ENCODE data around the gene GTPBP4. TPM values are rescaled to one million over a fixed set of nuclear protein-coding genes. Genes with fewer than 3 reads are reported as not detected.
"Not testable (repeated sequence)": the region's sequence is repeated elsewhere in the genome, so short reads cannot be mapped to it uniquely, and the experiment has no call there.

The GTPBP4 gene
- total RNA-seq, 1 donor from 2014 or later = 135 TPM

- DNase-seq (ENCODE audit: low spot score) = no peak
- Mint-ChIP-seq H3K36me3 (ENCODE audit: low read depth) (peaks cover 92% of the 10 kb centered on the region), H3K27me3 (ENCODE audit: low read depth) (no peaks in the 10 kb centered on the region), H3K9me3 (peaks cover 19% of the 10 kb centered on the region), H3K4me3 (ENCODE audit: low read depth) (no peak overlapping the region), H3K4me1 (ENCODE audit: low read depth) (peaks cover 7% of the 10 kb centered on the region), H3K27ac (peak overlapping the region; percentile 56)
- intact Hi-C loops (cut with micrococcal nuclease) = no loop called here
These were observed 15.8 kb downstream of the GTPBP4 start for GRCh38 chr10:1003884-1004670.

- no peak overlapping the region for H3K4me3 Mint-ChIP-seq (ENCODE audit: low read depth)
- H3K27me3 Mint-ChIP-seq (ENCODE audit: low read depth) = no peaks in the 10 kb centered on the region
- intact Hi-C loops (cut with micrococcal nuclease) = no loop called here
- H3K27ac Mint-ChIP-seq = peak overlapping the region; percentile 28
- H3K9me3 Mint-ChIP-seq = peaks cover 13% of the 10 kb centered on the region
- no peak for DNase-seq (ENCODE audit: low spot score)
- peaks cover 23% of the 10 kb centered on the region for H3K4me1 Mint-ChIP-seq (ENCODE audit: low read depth)
- peaks cover 93% of the 10 kb centered on the region for H3K36me3 Mint-ChIP-seq (ENCODE audit: low read depth)
These were observed 18.3 kb downstream of the GTPBP4 start for GRCh38 chr10:1006573-1006972.

DNA sequence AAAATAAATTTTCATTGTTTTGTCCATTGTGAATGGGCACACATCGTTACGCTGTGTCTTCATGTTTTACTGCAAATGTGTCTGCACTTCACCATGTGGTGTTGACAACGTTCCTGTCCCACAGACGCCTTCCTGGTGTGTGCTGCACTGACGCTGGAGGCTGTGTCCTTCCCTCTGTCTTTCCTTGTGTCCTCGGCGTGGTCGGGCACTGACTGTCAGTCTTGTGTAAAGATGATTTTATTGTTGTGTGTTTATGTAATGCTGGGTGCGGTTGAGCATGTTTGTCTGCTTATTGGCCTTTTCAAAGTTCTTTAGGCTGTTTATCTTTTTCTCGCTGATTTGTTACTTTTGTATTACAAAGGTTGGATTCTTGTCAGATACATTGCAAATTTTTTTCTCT is 19.3 kb downstream of the GTPBP4 start:
- Mint-ChIP-seq H3K27me3 (ENCODE audit: low read depth) (no peaks in the 10 kb centered on the region), H3K36me3 (ENCODE audit: low read depth) (peaks cover 93% of the 10 kb centered on the region), H3K4me1 (ENCODE audit: low read depth) (peaks cover 23% of the 10 kb centered on the region), H3K9me3 (peaks cover 6% of the 10 kb centered on the region), H3K27ac (peak overlapping the region; percentile 95), H3K4me3 (ENCODE audit: low read depth) (no peak overlapping the region)
- intact Hi-C loops (cut with micrococcal nuclease) = no loop called here
- no peak for DNase-seq (ENCODE audit: low spot score)

- intact Hi-C loops (cut with micrococcal nuclease) = no loop called here
- Mint-ChIP-seq H3K27me3 (ENCODE audit: low read depth) (no peaks in the 10 kb centered on the region), H3K9me3 (no peaks in the 10 kb centered on the region), H3K4me1 (ENCODE audit: low read depth) (peaks cover 21% of the 10 kb centered on the region), H3K4me3 (ENCODE audit: low read depth) (no peak overlapping the region), H3K27ac (peak overlapping the region; percentile 95), H3K36me3 (ENCODE audit: low read depth) (peaks cover 89% of the 10 kb centered on the region)
- DNase-seq (ENCODE audit: low spot score) = no peak
These were observed 20.8 kb downstream of the GTPBP4 start for GRCh38 chr10:1009071-1009494.

GRCh38 chr10:1009947-1010346 is 21.7 kb downstream of the GTPBP4 start:
- not testable (repeated sequence) for DNase-seq (ENCODE audit: low spot score); H3K4me3 Mint-ChIP-seq (ENCODE audit: low read depth)

DNA sequence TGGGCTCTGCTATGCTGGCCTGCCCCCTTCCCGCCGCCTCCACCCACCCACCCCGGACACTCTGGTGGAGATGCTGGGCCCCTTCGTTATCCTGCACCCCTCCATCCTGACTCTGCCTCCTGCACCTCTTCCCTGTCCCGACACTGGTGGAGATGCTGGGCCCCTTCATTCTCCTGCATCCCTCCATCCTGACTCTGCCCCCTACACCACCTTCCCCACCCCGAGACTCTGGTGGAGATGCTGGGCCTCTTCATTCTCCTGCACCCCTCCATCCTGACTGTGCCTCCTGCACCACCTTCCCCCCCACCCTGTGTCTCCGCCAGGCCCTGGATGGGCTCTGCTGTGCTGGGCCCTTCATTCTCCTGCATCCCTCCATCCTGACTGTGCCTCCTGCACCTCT is 22.5 kb downstream of the GTPBP4 start:
- intact Hi-C loops (cut with micrococcal nuclease) = no loop called here
- Mint-ChIP-seq H3K27me3 (ENCODE audit: low read depth) (no peaks in the 10 kb centered on the region), H3K4me3 (ENCODE audit: low read depth) (no peak overlapping the region), H3K27ac (peak overlapping the region; percentile 92), H3K4me1 (ENCODE audit: low read depth) (peaks cover 21% of the 10 kb centered on the region), H3K9me3 (no peaks in the 10 kb centered on the region), H3K36me3 (ENCODE audit: low read depth) (peaks cover 89% of the 10 kb centered on the region)
- no peak for DNase-seq (ENCODE audit: low spot score)

More at GRCh38 chr10:1009947-1010346, 21.7 kb downstream of the GTPBP4 start:
- intact Hi-C loops (cut with micrococcal nuclease); H3K27me3 Mint-ChIP-seq (ENCODE audit: low read depth); H3K9me3 Mint-ChIP-seq: not testable (repeated sequence)
- peaks cover 92% of the 10 kb centered on the region for H3K36me3 Mint-ChIP-seq (ENCODE audit: low read depth)
- peaks cover 21% of the 10 kb centered on the region for H3K4me1 Mint-ChIP-seq (ENCODE audit: low read depth)
- peak overlapping the region; percentile 95 for H3K27ac Mint-ChIP-seq

DNA sequence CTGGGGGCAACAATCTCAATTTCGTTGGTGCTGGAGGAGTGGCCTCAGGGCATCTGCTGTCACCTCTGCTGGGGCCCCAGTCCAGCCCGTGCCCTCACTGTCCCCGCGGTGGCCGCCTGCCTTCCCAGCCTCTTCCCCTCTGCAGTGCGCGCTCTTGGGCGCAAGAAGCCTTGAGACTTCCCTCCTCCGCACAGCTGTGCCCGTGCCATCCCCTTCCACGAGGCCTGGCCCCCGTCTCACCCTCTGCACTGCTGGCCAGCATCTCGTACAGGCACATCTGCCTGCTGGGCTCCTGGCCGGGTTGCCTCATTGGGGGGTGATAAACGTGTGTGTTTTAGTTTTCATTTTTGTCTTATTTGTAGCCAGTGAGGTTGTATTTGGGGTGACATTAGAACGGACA is 23.5 kb downstream of the GTPBP4 start:
- DNase-seq (ENCODE audit: low spot score) = no peak
- Mint-ChIP-seq H3K4me1 (ENCODE audit: low read depth) (peaks cover 21% of the 10 kb centered on the region), H3K27ac (peak overlapping the region; percentile 92), H3K36me3 (ENCODE audit: low read depth) (peaks cover 89% of the 10 kb centered on the region), H3K9me3 (no peaks in the 10 kb centered on the region), H3K27me3 (ENCODE audit: low read depth) (no peaks in the 10 kb centered on the region), H3K4me3 (ENCODE audit: low read depth) (no peak overlapping the region)
- intact Hi-C loops (cut with micrococcal nuclease) = no loop called here

GRCh38 chr10:1015688-1016087 is 27.5 kb downstream of the GTPBP4 start:
- intact Hi-C loops (cut with micrococcal nuclease) = no loop called here
- Mint-ChIP-seq H3K36me3 (ENCODE audit: low read depth) (peaks cover 85% of the 10 kb centered on the region), H3K4me1 (ENCODE audit: low read depth) (peaks cover 5% of the 10 kb centered on the region), H3K27ac (no peak overlapping the region), H3K4me3 (ENCODE audit: low read depth) (no peak overlapping the region), H3K27me3 (ENCODE audit: low read depth) (no peaks in the 10 kb centered on the region), H3K9me3 (no peaks in the 10 kb centered on the region)
- no peak for DNase-seq (ENCODE audit: low spot score)

DNA sequence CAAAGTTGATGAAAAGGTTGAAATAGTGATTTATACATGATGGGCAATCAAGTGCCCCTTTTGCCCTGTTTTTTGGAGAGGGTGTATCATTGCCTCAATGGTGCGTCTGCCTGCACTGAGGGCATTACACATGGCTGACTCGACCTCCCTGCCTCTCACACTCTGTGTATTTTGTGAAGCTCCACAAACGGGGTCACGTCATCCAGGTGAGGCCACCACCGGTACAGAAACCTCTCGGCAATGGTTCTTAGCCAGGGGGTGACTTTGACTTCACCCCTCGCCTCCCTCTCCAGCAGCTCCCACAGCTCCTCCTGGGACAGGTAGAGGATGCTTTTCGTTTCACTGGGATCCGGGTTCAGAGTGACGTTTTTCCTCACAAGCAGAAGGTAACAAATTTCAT is 31.1 kb downstream of the GTPBP4 start:
- no peaks in the 10 kb centered on the region for H3K4me1 Mint-ChIP-seq (ENCODE audit: low read depth)
- no peak for DNase-seq (ENCODE audit: low spot score)
- H3K9me3 Mint-ChIP-seq = no peaks in the 10 kb centered on the region
- no peaks in the 10 kb centered on the region for H3K27me3 Mint-ChIP-seq (ENCODE audit: low read depth)
- peaks cover 69% of the 10 kb centered on the region for H3K36me3 Mint-ChIP-seq (ENCODE audit: low read depth)
- no peak overlapping the region for H3K27ac Mint-ChIP-seq
- H3K4me3 Mint-ChIP-seq (ENCODE audit: low read depth) = no peak overlapping the region
- intact Hi-C loops (cut with micrococcal nuclease) = no loop called here

DNA sequence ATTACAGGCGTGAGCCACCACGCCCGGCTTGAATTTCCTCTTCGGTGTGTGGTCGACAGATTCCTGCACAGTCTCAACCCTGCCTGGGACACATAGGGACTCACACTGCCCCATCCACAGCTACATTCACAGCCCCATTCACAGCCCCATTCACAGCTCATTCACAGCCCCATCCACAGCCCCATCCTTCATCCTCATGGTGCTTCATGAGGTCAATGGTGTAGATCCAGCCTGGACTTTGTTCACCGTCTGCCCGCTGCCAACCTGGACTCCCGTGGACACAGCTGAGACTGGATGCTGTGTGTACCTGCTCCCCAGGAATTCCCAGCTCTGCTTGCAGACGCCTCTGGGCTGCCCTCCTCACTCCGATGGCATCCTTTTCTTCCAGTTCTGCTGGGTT is 32.2 kb downstream of the GTPBP4 start:
- H3K27me3 Mint-ChIP-seq (ENCODE audit: low read depth) = no peaks in the 10 kb centered on the region
- no peak overlapping the region for H3K4me3 Mint-ChIP-seq (ENCODE audit: low read depth)
- no peak for DNase-seq (ENCODE audit: low spot score)
- H3K36me3 Mint-ChIP-seq (ENCODE audit: low read depth) = peaks cover 63% of the 10 kb centered on the region
- H3K4me1 Mint-ChIP-seq (ENCODE audit: low read depth) = no peaks in the 10 kb centered on the region
- H3K9me3 Mint-ChIP-seq = no peaks in the 10 kb centered on the region
- intact Hi-C loops (cut with micrococcal nuclease) = no loop called here
- no peak overlapping the region for H3K27ac Mint-ChIP-seq

DNA sequence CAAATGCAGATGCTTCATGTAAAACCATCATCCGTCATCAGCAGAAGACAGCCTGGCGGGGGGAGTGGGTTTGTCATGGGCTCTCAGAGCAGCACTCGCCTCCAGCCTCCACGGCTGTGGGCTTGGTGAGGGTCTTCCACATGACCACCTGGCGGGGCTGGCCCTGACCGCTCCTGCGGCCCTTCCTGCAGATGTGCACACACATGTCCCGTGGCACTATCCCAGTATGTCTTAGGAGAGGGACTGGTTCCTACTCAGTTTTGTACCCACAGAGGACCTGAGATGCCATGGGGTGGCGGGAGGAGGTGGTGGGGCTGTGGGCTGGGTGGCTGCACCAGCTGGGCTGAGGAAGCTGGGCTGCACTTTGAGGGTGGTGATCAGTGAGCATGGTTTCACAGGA is 32.7 kb downstream of the GTPBP4 start:
- peaks cover 58% of the 10 kb centered on the region for H3K36me3 Mint-ChIP-seq (ENCODE audit: low read depth)
- no peaks in the 10 kb centered on the region for H3K27me3 Mint-ChIP-seq (ENCODE audit: low read depth)
- no peaks in the 10 kb centered on the region for H3K4me1 Mint-ChIP-seq (ENCODE audit: low read depth)
- intact Hi-C loops (cut with micrococcal nuclease) = no loop called here
- no peak overlapping the region for H3K4me3 Mint-ChIP-seq (ENCODE audit: low read depth)
- H3K27ac Mint-ChIP-seq = no peak overlapping the region
- no peaks in the 10 kb centered on the region for H3K9me3 Mint-ChIP-seq
- no peak for DNase-seq (ENCODE audit: low spot score)

DNA sequence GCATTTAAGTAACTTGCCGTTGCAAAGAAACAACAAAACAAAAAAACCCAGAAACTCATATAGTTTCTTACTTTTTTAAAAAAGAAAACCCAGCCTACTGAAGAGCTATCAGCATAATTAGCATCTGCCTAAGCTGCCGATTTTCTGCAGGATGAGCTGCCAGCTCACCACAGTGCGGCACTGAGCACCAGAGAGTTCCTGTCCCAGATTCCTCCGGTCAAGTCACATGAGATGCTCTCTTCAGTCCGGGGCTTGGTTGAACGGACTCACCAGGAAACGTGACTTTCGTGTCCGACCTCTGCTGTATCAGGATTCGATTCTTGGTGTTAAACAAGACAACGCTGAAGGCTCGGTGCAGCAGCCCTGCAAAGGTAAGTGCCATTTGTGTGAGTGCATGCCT is 34.2 kb downstream of the GTPBP4 start:
- intact Hi-C loops (cut with micrococcal nuclease) = no loop called here
- Mint-ChIP-seq H3K4me1 (ENCODE audit: low read depth) (no peaks in the 10 kb centered on the region), H3K4me3 (ENCODE audit: low read depth) (no peak overlapping the region), H3K27me3 (ENCODE audit: low read depth) (no peaks in the 10 kb centered on the region), H3K9me3 (no peaks in the 10 kb centered on the region), H3K36me3 (ENCODE audit: low read depth) (peaks cover 44% of the 10 kb centered on the region), H3K27ac (no peak overlapping the region)
- no peak for DNase-seq (ENCODE audit: low spot score)

DNA sequence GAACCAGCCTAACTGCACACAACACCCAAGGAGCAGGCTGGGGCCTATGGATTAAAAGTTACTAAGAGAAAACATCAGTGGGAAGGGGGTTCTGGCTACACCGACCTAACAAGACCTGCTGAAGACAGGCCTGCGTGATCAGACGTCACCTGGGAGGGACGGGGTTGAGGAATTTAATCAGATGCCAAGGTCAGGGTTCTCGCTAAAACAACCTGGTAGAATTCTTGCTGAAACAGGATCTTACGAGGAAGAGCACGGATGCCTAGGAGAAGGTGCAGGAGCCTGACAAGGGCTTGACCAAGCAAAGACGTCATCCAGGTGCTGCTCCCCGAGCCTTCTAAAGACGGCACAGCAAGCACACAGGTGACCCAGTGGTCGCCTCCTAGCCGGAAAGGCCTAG is 35.9 kb downstream of the GTPBP4 start:
- intact Hi-C loops (cut with micrococcal nuclease) = no loop called here
- Mint-ChIP-seq H3K36me3 (ENCODE audit: low read depth) (peaks cover 32% of the 10 kb centered on the region), H3K27me3 (ENCODE audit: low read depth) (no peaks in the 10 kb centered on the region), H3K4me3 (ENCODE audit: low read depth) (no peak overlapping the region), H3K27ac (no peak overlapping the region), H3K9me3 (no peaks in the 10 kb centered on the region), H3K4me1 (ENCODE audit: low read depth) (no peaks in the 10 kb centered on the region)
- no peak for DNase-seq (ENCODE audit: low spot score)

Measured in activated T-helper 2 cell treated with anti-CD3 and anti-CD28 coated beads, Interferon-gamma antibody, Interleukin-2, Interleukin-4, amounts not matched to agents 10 μg/mL and 5 μg/mL and 100 μg/mL, durations not matched to agents 14 hours and 24 hours and 36 hours (primary cell).